ACC112 (cell line): ENCODE results near the gene SORCS3.

Experiments used
- H2AFZ ChIP-seq: fragments of 200-600 bp; sonication (generic); one replicate; pipeline ENCODE4 v1.6.0; 2017; ENCODE audit warnings: antibody characterized with exemption, low read length; ENCODE audit not compliant: unreplicated experiment
- H3K27ac ChIP-seq: fragments of 200-600 bp; sonication (generic); 2 replicates; pipeline ENCODE4 v1.5.1; 2014; ENCODE audit warnings: low read depth, mild to moderate bottlenecking, antibody characterized with exemption, low read length, moderate library complexity
- H3K27me3 ChIP-seq: fragments of 200-600 bp; sonication (generic); 2 replicates; pipeline ENCODE4 v1.6.1; 2014; ENCODE audit warnings: mild to moderate bottlenecking, antibody characterized with exemption, low read length, moderate library complexity, mixed read lengths; ENCODE audit not compliant: insufficient read depth
- H3K36me3 ChIP-seq: fragments of 200-600 bp; sonication (generic); 2 replicates; pipeline ENCODE4 v1.6.1; 2016; ENCODE audit warnings: mild to moderate bottlenecking, antibody characterized with exemption, low read length, moderate library complexity, mixed read lengths; ENCODE audit not compliant: insufficient read depth
- H3K4me1 ChIP-seq: fragments of 200-600 bp; sonication (generic); one replicate; pipeline ENCODE4 v1.6.1; 2016; ENCODE audit warnings: low read length, mixed read lengths; ENCODE audit not compliant: insufficient read depth, unreplicated experiment, control insufficient read depth
- H3K4me3 ChIP-seq: fragments of 200-600 bp; sonication (generic); 2 replicates; pipeline ENCODE4 v1.5.1; 2014; ENCODE audit warnings: mild to moderate bottlenecking, low read depth, low read length
- H3K79me2 ChIP-seq: fragments of 200-600 bp; sonication (generic); one replicate; pipeline ENCODE4 v1.6.0; 2016; ENCODE audit warnings: low read length; ENCODE audit not compliant: control insufficient read depth, unreplicated experiment, insufficient read depth

SORCS3 gene

GRCh38 chr10:105075031-105075430 is 433.9 kb downstream of the SORCS3 start:
- Histone ChIP-seq H3K27ac (no peak overlapping the region), H3K4me1 (no peaks in the 10 kb centered on the region), H3K79me2 (no peaks in the 10 kb centered on the region), H3K27me3 (no peaks in the 10 kb centered on the region), H3K36me3 (no peaks in the 10 kb centered on the region), H2AFZ (no peak overlapping the region), H3K4me3 (no peak overlapping the region)

- Histone ChIP-seq H3K27ac (no peak overlapping the region), H3K36me3 (no peaks in the 10 kb centered on the region), H3K4me3 (no peak overlapping the region), H3K27me3 (no peaks in the 10 kb centered on the region), H3K4me1 (no peaks in the 10 kb centered on the region), H3K79me2 (no peaks in the 10 kb centered on the region), H2AFZ (no peak overlapping the region)
These were observed 444.9 kb downstream of the SORCS3 start for GRCh38 chr10:105085980-105086379.

- no peak overlapping the region for H3K4me3 ChIP-seq
- no peaks in the 10 kb centered on the region for H3K36me3 ChIP-seq
- no peaks in the 10 kb centered on the region for H3K79me2 ChIP-seq
- H3K27ac ChIP-seq: no peak overlapping the region
- no peaks in the 10 kb centered on the region for H3K4me1 ChIP-seq
- H3K27me3 ChIP-seq: no peaks in the 10 kb centered on the region
- H2AFZ ChIP-seq: no peak overlapping the region
These were observed 453.0 kb downstream of the SORCS3 start for GRCh38 chr10:105094048-105094447.

- H3K36me3 ChIP-seq: no peaks in the 10 kb centered on the region
- H3K4me1 ChIP-seq: no peaks in the 10 kb centered on the region
- no peak overlapping the region for H3K4me3 ChIP-seq
- H3K27ac ChIP-seq: no peak overlapping the region
- no peaks in the 10 kb centered on the region for H3K79me2 ChIP-seq
- H2AFZ ChIP-seq: no peak overlapping the region
- H3K27me3 ChIP-seq: no peaks in the 10 kb centered on the region
These were observed 455.2 kb downstream of the SORCS3 start for GRCh38 chr10:105096316-105096715.

- H2AFZ ChIP-seq: no peak overlapping the region
- no peaks in the 10 kb centered on the region for H3K79me2 ChIP-seq
- no peak overlapping the region for H3K4me3 ChIP-seq
- H3K4me1 ChIP-seq: no peaks in the 10 kb centered on the region
- H3K27me3 ChIP-seq: no peaks in the 10 kb centered on the region
- no peak overlapping the region for H3K27ac ChIP-seq
- no peaks in the 10 kb centered on the region for H3K36me3 ChIP-seq
These were observed 461.9 kb downstream of the SORCS3 start for GRCh38 chr10:105102977-105103376.

- no peak overlapping the region for H3K4me3 ChIP-seq
- H3K79me2 ChIP-seq: no peaks in the 10 kb centered on the region
- no peak overlapping the region for H3K27ac ChIP-seq
- no peaks in the 10 kb centered on the region for H3K4me1 ChIP-seq
- H2AFZ ChIP-seq: no peak overlapping the region
- no peaks in the 10 kb centered on the region for H3K36me3 ChIP-seq
- no peaks in the 10 kb centered on the region for H3K27me3 ChIP-seq
These were observed 463.2 kb downstream of the SORCS3 start for GRCh38 chr10:105104297-105104696.

- Histone ChIP-seq H3K4me1 (no peaks in the 10 kb centered on the region), H3K36me3 (no peaks in the 10 kb centered on the region), H3K27ac (no peak overlapping the region), H3K27me3 (no peaks in the 10 kb centered on the region), H3K79me2 (no peaks in the 10 kb centered on the region), H3K4me3 (no peak overlapping the region), H2AFZ (no peak overlapping the region)
These were observed 468.1 kb downstream of the SORCS3 start for GRCh38 chr10:105109164-105109563.

- Histone ChIP-seq H3K4me3 (no peak overlapping the region), H3K4me1 (no peaks in the 10 kb centered on the region), H3K27ac (no peak overlapping the region), H3K36me3 (no peaks in the 10 kb centered on the region), H3K79me2 (no peaks in the 10 kb centered on the region), H2AFZ (no peak overlapping the region), H3K27me3 (no peaks in the 10 kb centered on the region)
These were observed 471.8 kb downstream of the SORCS3 start for GRCh38 chr10:105112862-105113261.

- Histone ChIP-seq H3K4me1 (no peaks in the 10 kb centered on the region), H3K4me3 (no peak overlapping the region), H3K36me3 (no peaks in the 10 kb centered on the region), H3K79me2 (no peaks in the 10 kb centered on the region), H3K27me3 (no peaks in the 10 kb centered on the region), H2AFZ (no peak overlapping the region), H3K27ac (no peak overlapping the region)
These were observed 472.6 kb downstream of the SORCS3 start for GRCh38 chr10:105113666-105114065.

- Histone ChIP-seq H3K27ac (no peak overlapping the region), H3K79me2 (no peaks in the 10 kb centered on the region), H3K36me3 (no peaks in the 10 kb centered on the region), H3K27me3 (no peaks in the 10 kb centered on the region), H2AFZ (no peak overlapping the region), H3K4me1 (no peaks in the 10 kb centered on the region), H3K4me3 (no peak overlapping the region)
These were observed 480.7 kb downstream of the SORCS3 start for GRCh38 chr10:105121743-105122142.

- Histone ChIP-seq H2AFZ (no peak overlapping the region), H3K36me3 (no peaks in the 10 kb centered on the region), H3K4me1 (no peaks in the 10 kb centered on the region), H3K79me2 (no peaks in the 10 kb centered on the region), H3K27ac (no peak overlapping the region), H3K4me3 (no peak overlapping the region), H3K27me3 (no peaks in the 10 kb centered on the region)
These were observed 487.0 kb downstream of the SORCS3 start for GRCh38 chr10:105128111-105128510.
